ENCODE measurements around the gene NT5C3B. TPM values are rescaled to one million over a fixed set of nuclear protein-coding genes. Genes with fewer than 3 reads are reported as not detected.
"Not testable (repeated sequence)": the region's sequence is repeated elsewhere in the genome, so short reads cannot be mapped to it uniquely, and the experiment has no call there.

The NT5C3B gene
- 18.1 TPM for total RNA-seq
- long read RNA-seq, transcript NT5C3B-216 (8 exons, 1,534 nt), result major isoform, 5 of 11 reads
- long read RNA-seq, partial matches to known transcripts, result 0 of 11 reads
- long read RNA-seq, other reads (novel, unspliced or antisense), result 3 of 11 reads

GRCh38 chr17:41835800-41836549, at the start of gene NT5C3B:
NT5C3B (minus strand) TSS chr17:41836232; CDS start chr17:41836193, 39 bp downstream.
- intact Hi-C loops (cut with DNase I), result no loop called here
- DNase-seq (ENCODE audit: missing footprints), result peak; percentile 82
- ATAC-seq, result peak; percentile 94

- intact Hi-C loops (cut with DNase I), result loop anchor here (5.0 kb wide), 1 partner anchor 148 kb away; no protein-coding TSS in a partner anchor
- no peak for ATAC-seq
- DNase-seq (ENCODE audit: missing footprints), result no peak
Measured at GRCh38 chr17:41885733-41886132, 49.7 kb upstream of the NT5C3B start.

- DNase-seq (ENCODE audit: missing footprints) (no peak), ATAC-seq (no peak)
- intact Hi-C loops (cut with DNase I), result no loop called here
Measured at GRCh38 chr17:41882756-41883155, 46.7 kb upstream of the NT5C3B start.

GRCh38 chr17:41880130-41880529, 44.1 kb upstream of the NT5C3B start:
- no peak for ATAC-seq
- DNase-seq (ENCODE audit: missing footprints), result no peak
- intact Hi-C loops (cut with DNase I), result no loop called here

- DNase-seq (ENCODE audit: missing footprints); intact Hi-C loops (cut with DNase I); ATAC-seq: not testable (repeated sequence)
Measured at GRCh38 chr17:41874293-41874670, 38.2 kb upstream of the NT5C3B start.

- no peak for DNase-seq (ENCODE audit: missing footprints)
- intact Hi-C loops (cut with DNase I), result no loop called here
- ATAC-seq, result no peak
Measured at GRCh38 chr17:41873559-41874292, 37.7 kb upstream of the NT5C3B start.

- ATAC-seq (no peak), DNase-seq (ENCODE audit: missing footprints) (no peak)
Measured at GRCh38 chr17:41871789-41872188, 35.8 kb upstream of the NT5C3B start.

GRCh38 chr17:41870627-41871026, 34.6 kb upstream of the NT5C3B start:
- ATAC-seq, result no peak
- intact Hi-C loops (cut with DNase I), result no loop called here

More at GRCh38 chr17:41871789-41872188, 35.8 kb upstream of the NT5C3B start:
- intact Hi-C loops (cut with DNase I), result no loop called here

GRCh38 chr17:41870097-41870496, 34.1 kb upstream of the NT5C3B start:
- ATAC-seq (no peak), DNase-seq (ENCODE audit: missing footprints) (no peak)
- intact Hi-C loops (cut with DNase I), result no loop called here

More at GRCh38 chr17:41870627-41871026, 34.6 kb upstream of the NT5C3B start:
- DNase-seq (ENCODE audit: missing footprints), result no peak

GRCh38 chr17:41869426-41869825, 33.4 kb upstream of the NT5C3B start:
- DNase-seq (ENCODE audit: missing footprints) (no peak), ATAC-seq (no peak)
- intact Hi-C loops (cut with DNase I), result no loop called here

GRCh38 chr17:41868568-41868967, 32.5 kb upstream of the NT5C3B start:
- DNase-seq (ENCODE audit: missing footprints) (no peak), ATAC-seq (no peak)
- intact Hi-C loops (cut with DNase I), result no loop called here

- DNase-seq (ENCODE audit: missing footprints) (no peak), ATAC-seq (no peak)
- intact Hi-C loops (cut with DNase I), result no loop called here
Measured at GRCh38 chr17:41865596-41865893, 29.5 kb upstream of the NT5C3B start.

- intact Hi-C loops (cut with DNase I), result no loop called here
- ATAC-seq (peak; percentile 99), DNase-seq (ENCODE audit: missing footprints) (peak; percentile 94)
Measured at GRCh38 chr17:41864836-41865595, 29.0 kb upstream of the NT5C3B start, which contains the start of gene KLHL11. KLHL11 (minus strand) TSS chr17:41865423; CDS start chr17:41865370, 53 bp downstream.

GRCh38 chr17:41864498-41864835, 28.4 kb upstream of the NT5C3B start:
- ATAC-seq, result peak; percentile 24
- intact Hi-C loops (cut with DNase I), result no loop called here
- DNase-seq (ENCODE audit: missing footprints), result no peak

- ATAC-seq, result no peak
Measured at GRCh38 chr17:41863074-41863848, 27.2 kb upstream of the NT5C3B start.

GRCh38 chr17:41860254-41860931, 24.4 kb upstream of the NT5C3B start:
- intact Hi-C loops (cut with DNase I), result no loop called here
- no peak for DNase-seq (ENCODE audit: missing footprints)
- ATAC-seq, result no peak

More at GRCh38 chr17:41863074-41863848, 27.2 kb upstream of the NT5C3B start:
- intact Hi-C loops (cut with DNase I), result no loop called here
- no peak for DNase-seq (ENCODE audit: missing footprints)

GRCh38 chr17:41851382-41851781, 15.3 kb upstream of the NT5C3B start:
- intact Hi-C loops (cut with DNase I), result not testable (repeated sequence)

More at GRCh38 chr17:41851382-41851781, 15.3 kb upstream of the NT5C3B start:
- DNase-seq (ENCODE audit: missing footprints); ATAC-seq: not testable (repeated sequence)
